Urinary bladder (tissue), 4 donors: ENCODE measurements around the gene TRIM44. TPM values are rescaled to one million over a fixed set of nuclear protein-coding genes. Genes with fewer than 3 reads are reported as not detected.
A peak's percentile ranks its signal among the peaks of the same experiment; 100 is the strongest.
"Not testable (repeated sequence)": the region's sequence is repeated elsewhere in the genome, so short reads cannot be mapped to it uniquely, and the experiment has no call there.

Experiments
- DNase-seq: peaks from one replicate; pipeline ENCODE4 v3.0.0-alpha.2; 2015; ENCODE audit errors: extremely low spot score
- H3K27ac ChIP-seq: one replicate; pipeline ENCODE4 v1.5.1; 2013; ENCODE audit warnings: low read depth, mild to moderate bottlenecking, moderate library complexity
- H3K36me3 ChIP-seq: one replicate; pipeline ENCODE4 v1.6.1; 2013; ENCODE audit warnings: mild to moderate bottlenecking, moderate library complexity; ENCODE audit not compliant: insufficient read depth
- H3K4me1 ChIP-seq: one replicate; pipeline ENCODE4 v1.6.1; 2013; ENCODE audit warnings: mild to moderate bottlenecking, moderate library complexity; ENCODE audit not compliant: insufficient read depth
- H3K4me3 ChIP-seq: one replicate; pipeline ENCODE4 v1.5.1; 2013; ENCODE audit warnings: low read depth, low read length
- WGBS: extraction: QIAGEN DNeasy Blood & Tissue Kit; methylation state at CpG from one replicate; pipeline ENCODE4 v1.1.7; 2013; 5-methylcytosine and 5-hydroxymethylcytosine counted together
- polyA plus RNA-seq: library from polyadenylated mRNA; stranded (reverse); fragments of 200-250 nt; gene quantifications from one replicate; pipeline ENCODE4 v1.2.3, GENCODE V29; 2013
- total RNA-seq: library from RNA; depleted of rRNA; stranded (reverse); fragments of >200 nt; gene quantifications from one replicate; pipeline ENCODE4 v1.2.3, GENCODE V29; 2014
- donor health status: healthy with polysubstance abuse.
- donor health status: healthy.

The TRIM44 gene
- total and polyA plus RNA-seq, 2 donors: 16.0 to 24.3 TPM

DNA sequence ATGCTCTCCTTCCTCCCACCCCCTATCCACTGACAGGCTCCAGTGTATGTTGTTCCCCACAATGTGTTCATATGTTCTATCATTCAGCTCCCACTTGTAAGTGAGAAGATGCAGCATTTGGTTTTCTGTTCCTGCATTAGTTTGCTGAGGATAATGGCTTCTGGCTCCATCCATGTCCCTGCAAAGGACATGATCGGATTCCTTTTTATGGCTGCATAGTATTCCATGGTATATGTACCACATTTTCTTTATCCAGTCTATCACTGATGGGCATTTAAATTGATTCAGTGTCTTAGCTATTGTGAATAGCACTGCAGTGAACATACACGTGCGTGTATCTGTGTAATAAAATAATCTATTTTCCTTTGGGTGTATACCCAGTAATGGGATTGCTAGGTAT lies 5.8 kb downstream of the TRIM44 start:
- not testable (repeated sequence) for H3K4me3 ChIP-seq, H3K4me1 ChIP-seq
- 96% methylated on average over 3 of the region's 3 CpGs for WGBS

DNA sequence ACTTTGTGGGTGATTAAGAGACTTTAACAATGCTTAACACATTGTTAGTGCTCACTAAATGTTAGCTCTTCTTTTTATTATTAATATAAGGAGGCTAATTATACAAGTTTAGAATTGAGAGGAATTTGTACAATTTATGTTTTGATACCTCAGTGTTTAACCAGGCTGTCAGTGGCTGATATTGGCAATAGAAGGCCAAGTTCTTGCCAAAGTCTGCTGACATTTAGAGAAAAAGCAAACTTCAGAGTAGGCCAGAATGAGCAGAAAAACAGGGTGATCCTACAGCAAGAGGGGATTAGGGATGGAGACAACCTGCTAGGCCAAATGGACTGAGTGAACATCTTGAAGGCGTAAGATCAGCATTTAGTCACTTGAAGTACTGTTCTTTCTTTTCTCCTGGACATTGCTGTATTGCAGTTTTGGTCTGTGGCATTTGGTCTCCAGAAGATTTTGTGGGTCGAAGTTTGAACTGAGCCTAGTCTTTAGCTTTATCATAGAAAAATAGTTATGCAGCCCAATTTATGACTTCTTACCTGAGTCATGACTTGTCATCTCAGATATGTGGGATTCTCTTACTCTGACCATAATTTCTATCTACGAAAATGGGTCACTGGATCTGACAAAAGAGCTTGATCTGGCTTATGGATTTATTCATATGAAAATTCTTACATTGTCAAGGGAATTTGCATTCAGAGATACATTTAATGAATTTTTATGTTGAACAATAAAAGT lies 9.0 kb downstream of the TRIM44 start:
- Histone ChIP-seq H3K4me3 (no peak overlapping the region), H3K4me1 (no peaks in the 10 kb centered on the region), H3K27ac (no peak overlapping the region), H3K36me3 (no peaks in the 10 kb centered on the region)
- 96% methylated on average over 3 of the region's 3 CpGs for WGBS
- DNase-seq: no peak

More for the DNA sequence above, 5.8 kb downstream of the TRIM44 start:
- H3K36me3 ChIP-seq, DNase-seq, H3K27ac ChIP-seq: not testable (repeated sequence)

DNA sequence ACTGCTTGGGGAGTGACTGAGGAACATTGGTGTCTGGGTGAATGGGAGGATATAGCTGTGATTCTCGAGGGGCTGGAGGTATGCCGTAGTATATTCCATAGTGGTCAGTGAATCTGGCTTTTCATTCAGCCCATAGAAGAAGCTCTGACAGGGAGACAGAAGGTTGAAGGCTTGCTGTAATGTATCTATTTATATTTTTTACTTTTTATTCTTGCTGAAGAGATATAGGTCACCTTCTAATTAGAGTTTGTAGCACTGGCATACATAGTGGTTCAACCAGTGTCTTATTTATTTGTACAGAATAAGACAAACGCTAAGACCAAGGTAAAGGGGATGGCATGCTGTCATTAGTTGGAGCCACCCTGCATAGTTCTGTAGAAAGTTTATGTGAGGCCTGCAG lies 10.0 kb downstream of the TRIM44 start:
- no peak overlapping the region for H3K27ac ChIP-seq
- H3K4me3 ChIP-seq: no peak overlapping the region
- no peak for DNase-seq
- no peaks in the 10 kb centered on the region for H3K4me1 ChIP-seq
- WGBS: 84% methylated on average over 3 of the region's 3 CpGs
- no peaks in the 10 kb centered on the region for H3K36me3 ChIP-seq

DNA sequence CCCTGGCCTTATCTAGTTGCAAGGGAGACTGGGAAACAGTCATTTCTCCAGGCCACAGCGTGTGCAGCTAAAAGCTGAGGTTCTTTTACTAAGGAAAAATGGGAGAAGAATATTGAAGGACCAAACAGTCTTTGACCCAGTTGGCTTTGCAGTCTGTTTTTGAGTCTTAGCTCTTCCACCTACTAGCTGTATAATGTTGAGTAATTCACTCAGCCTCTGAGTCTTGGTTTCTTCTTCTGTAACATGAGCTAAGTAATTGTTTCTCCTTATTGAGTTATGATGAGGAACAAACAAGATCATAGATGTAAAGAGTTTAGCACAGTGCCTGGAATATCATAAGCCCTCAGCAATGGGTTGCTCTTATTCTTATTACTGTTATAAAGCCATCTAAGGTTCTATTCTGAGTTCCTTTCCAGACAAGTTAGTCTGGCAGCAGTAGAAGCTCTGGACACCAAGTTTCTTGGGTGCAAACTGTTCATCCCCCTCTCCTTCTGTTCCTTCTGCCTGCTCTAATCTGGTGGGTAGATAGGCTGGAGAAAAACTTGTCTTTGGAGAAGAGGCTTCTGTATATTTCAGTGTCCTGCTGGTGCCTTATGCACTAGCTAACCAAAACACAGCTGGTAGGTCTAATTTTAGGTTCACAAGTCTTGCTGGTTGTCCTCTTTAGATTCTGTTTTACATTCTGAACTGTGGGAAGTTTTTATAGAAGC lies 13.5 kb downstream of the TRIM44 start:
- no peaks in the 10 kb centered on the region for H3K4me1 ChIP-seq

DNA sequence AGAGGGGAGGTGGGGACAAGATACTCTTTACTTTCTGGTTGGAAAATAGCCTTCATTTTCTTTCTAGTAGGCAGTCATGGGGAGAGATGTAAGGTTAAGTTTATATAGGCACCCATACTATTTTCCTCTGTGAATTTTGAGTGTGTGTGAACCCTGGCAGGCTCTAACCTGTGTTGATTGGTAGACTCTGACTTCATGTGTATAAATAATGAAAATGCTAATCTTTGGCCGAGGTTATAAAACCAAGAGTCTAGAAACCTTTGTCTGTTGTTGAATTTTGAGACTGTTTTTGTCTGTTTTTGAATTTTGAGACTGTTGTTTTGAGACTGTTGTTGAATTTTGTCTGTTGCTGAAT lies 14.0 kb downstream of the TRIM44 start:
- WGBS: 48% methylated on average over 1 of the region's 1 CpG
- Histone ChIP-seq H3K27ac (no peak overlapping the region), H3K4me3 (no peak overlapping the region)

More for the DNA sequence above, 13.5 kb downstream of the TRIM44 start:
- Histone ChIP-seq H3K36me3 (no peaks in the 10 kb centered on the region), H3K4me3 (no peak overlapping the region), H3K27ac (no peak overlapping the region)
- WGBS: 91% methylated on average over 1 of the region's 1 CpG
- DNase-seq: no peak

DNA sequence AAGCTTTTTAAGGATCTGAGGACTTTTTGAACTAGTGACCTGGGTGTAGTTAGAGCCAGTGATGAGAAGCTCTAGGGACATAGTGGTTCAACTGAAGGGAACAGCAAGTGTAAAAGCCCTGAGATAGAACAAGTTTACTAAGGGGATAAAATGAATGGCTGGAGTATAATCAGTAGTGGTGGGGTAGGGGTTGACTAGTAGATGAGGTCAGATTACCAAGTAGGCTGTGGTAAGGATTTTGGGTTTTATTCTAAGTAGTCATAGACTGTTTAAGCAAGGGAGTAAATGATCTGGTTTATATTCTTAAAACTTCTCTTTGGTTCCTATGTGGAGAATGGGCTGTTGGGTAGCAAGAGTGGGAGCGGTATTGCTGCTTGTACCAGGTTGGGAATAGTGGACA lies 15.3 kb downstream of the TRIM44 start:
- no peak for DNase-seq
- Histone ChIP-seq H3K27ac (no peak overlapping the region), H3K36me3 (no peaks in the 10 kb centered on the region), H3K4me3 (no peak overlapping the region), H3K4me1 (peaks cover 2% of the 10 kb centered on the region)
- 94% methylated on average over 1 of the region's 1 CpG for WGBS

More for the DNA sequence above, 14.0 kb downstream of the TRIM44 start:
- H3K36me3 ChIP-seq: no peaks in the 10 kb centered on the region
- H3K4me1 ChIP-seq: no peaks in the 10 kb centered on the region
- DNase-seq: no peak

DNA sequence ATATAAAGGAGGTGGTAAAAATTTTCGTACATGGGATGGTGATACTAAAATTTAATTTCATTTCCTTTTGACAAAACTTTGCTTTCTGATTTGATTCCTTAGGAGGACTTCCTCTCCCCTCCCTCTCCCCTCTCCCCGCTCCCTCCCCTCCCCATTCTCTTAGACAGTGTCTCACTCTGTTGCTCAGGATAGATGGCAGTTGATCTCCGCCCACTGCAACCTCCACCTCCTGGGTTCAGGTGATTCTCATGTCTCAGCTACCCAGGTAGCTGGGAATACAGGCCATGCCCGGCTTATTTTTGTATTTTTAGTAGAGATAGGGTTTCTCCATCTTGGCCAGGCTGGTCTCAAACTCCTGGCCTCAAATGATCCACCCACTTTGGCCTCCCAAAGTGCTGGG lies 15.9 kb downstream of the TRIM44 start:
- Histone ChIP-seq H3K36me3 (no peaks in the 10 kb centered on the region), H3K4me3 (no peak overlapping the region), H3K27ac (no peak overlapping the region), H3K4me1 (peaks cover 2% of the 10 kb centered on the region)
- WGBS: 90% methylated on average over 4 of the region's 4 CpGs
- DNase-seq: no peak

DNA sequence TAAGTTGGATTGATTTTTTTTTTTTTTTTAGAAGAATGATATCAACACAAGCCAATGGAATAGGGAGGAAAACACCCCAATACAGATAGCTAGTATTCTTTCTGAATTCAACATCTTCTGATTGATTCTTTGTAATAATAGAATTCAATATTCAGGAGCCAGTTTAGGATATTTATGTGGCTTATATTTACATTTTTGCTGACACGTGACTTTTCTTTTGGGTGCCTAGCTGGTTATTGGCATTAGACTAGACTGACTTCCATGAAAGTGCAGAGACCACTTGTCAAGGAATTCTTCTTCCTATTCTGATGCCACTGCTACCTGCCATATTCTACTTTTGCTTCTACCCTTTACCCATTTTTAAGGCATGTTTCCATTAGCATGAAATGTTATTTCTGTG lies 16.4 kb downstream of the TRIM44 start:
- Histone ChIP-seq H3K4me1 (peaks cover 2% of the 10 kb centered on the region), H3K36me3 (no peaks in the 10 kb centered on the region), H3K4me3 (no peak overlapping the region), H3K27ac (no peak overlapping the region)
- WGBS: 100% methylated on average over 1 of the region's 1 CpG
- no peak for DNase-seq

DNA sequence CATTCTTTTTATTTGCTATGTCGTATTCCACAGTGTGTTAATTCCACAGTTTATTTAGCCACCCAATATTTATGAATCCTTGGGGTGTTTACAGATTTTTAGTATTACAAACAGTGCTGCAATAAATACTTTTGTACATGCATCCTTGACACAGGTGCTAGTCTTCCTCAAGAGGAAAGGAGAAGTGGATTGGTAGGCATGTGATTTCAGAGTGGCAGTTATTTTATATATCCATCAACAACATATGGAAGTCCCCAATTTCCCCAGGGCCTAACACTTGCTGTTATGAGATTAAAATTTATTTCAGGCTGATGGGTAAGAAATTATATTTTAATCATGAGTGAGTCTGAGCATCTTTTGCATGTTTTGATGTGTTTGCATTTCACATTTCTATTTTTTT lies 17.9 kb downstream of the TRIM44 start:
- 92% methylated on average over 1 of the region's 1 CpG for WGBS
- Histone ChIP-seq H3K27ac (no peak overlapping the region), H3K36me3 (no peaks in the 10 kb centered on the region), H3K4me3 (no peak overlapping the region), H3K4me1 (peaks cover 2% of the 10 kb centered on the region)
- DNase-seq: no peak

DNA sequence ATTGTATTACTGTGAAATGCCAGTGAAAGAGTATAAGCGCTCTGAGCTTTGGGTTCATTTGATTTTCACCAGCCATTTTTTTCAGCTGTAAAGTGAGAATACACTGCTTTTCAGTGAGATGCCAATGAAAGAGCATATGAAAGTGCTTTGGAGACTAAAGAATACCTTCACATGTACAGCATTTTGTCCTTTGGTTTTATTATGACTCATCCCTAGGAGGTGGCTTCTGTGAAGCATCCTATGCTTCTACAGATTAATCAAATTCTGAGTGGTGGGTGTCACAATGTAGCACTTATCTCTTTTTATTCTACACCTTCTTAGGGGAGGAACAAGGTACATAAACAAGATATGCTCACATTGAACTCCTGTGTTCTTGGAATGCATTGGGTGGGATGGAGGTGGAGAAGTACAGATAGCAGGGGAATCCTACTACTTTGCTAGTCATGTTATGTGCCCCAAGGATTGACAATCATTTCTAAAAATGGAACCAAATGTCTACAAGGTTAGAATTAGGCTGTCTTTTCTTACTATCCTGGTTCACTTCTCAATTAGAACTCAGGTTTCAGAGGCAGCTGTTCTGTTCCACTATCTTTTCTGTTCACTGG lies 18.7 kb downstream of the TRIM44 start:
- Histone ChIP-seq H3K36me3 (no peaks in the 10 kb centered on the region), H3K4me3 (no peak overlapping the region), H3K27ac (no peak overlapping the region), H3K4me1 (peaks cover 2% of the 10 kb centered on the region)
- no peak for DNase-seq
- WGBS: 95% methylated on average over 1 of the region's 1 CpG

DNA sequence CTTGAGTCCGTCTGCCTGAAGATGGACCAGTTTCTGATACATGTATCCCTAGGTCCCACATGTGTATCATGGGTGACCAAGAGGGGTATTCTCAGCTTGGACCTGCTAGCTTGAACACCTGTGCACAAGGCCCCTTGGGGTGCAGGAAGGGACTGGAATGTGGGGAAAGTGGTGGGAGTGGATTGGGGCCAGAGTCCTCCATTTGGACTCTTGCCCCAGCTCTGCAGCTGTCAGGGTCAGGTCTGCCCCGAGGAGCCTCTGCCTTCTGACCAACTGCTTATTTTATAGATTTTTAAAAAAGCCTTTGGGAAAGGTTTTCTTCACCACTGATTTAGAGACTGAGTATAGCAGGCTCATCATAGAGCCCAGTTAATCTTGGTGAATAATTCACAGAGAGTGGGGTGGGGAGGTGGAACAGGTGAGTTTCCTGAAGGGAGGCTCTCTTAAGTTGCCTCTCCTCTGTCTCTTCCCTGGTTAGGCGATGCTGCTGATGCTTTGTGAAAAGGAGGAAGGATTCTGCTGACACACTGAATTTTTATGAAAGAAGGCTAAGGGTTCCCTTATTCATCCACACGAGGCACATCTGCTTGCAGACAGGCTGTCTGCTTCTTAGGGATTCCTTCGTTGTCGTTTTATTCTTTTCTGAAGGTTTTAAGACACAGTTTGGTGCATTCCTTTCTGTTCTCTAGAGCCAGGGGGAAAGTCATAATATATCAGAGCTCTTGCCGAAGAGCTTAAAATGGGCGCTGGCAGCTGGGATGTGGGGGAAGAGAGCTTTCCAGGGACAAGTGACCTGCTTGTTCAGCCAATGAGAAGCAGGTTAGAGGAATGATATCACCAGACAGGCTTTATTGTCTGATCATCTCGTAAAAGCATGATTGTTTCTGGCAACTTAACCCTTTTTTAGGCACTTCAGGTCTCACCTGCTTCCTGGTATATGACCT lies 19.9 kb downstream of the TRIM44 start:
- peaks cover 2% of the 10 kb centered on the region for H3K4me1 ChIP-seq
- H3K36me3 ChIP-seq: peaks cover 1% of the 10 kb centered on the region
- peak; percentile 15 for DNase-seq
- no peak overlapping the region for H3K27ac ChIP-seq
- no peak overlapping the region for H3K4me3 ChIP-seq
- WGBS: 36% methylated on average over 9 of the region's 9 CpGs

DNA sequence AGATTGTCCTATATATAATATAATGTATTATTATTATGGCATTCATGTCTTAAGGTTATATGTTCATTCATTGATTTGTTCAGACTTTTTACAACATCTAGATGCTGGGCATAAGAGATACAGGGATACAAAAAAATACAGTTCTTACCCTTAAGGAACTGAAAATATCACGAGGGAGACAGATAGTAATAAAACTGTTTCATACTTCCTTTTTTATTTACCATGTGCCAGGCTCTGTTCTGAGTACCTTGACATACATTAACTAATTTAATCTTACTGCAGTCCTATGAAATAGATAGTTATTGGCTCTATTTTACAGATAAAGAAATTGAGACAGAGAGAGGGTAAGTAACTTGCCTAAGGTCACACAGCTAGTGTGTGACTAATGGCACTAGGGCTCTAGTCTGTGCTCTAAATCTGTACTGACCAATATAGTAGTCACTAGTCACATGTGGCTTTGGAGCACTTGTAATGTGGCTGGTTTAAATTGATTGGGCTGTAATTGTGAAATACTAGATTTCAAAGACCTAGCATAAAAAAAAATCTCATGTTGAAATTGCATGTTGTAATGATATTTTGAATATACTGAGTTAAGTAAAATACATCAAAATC lies 21.3 kb downstream of the TRIM44 start:
- peaks cover 2% of the 10 kb centered on the region for H3K4me1 ChIP-seq
- peaks cover 1% of the 10 kb centered on the region for H3K36me3 ChIP-seq
- no peak for DNase-seq
- WGBS: 72% methylated on average over 1 of the region's 1 CpG
- no peak overlapping the region for H3K27ac ChIP-seq
- H3K4me3 ChIP-seq: no peak overlapping the region

DNA sequence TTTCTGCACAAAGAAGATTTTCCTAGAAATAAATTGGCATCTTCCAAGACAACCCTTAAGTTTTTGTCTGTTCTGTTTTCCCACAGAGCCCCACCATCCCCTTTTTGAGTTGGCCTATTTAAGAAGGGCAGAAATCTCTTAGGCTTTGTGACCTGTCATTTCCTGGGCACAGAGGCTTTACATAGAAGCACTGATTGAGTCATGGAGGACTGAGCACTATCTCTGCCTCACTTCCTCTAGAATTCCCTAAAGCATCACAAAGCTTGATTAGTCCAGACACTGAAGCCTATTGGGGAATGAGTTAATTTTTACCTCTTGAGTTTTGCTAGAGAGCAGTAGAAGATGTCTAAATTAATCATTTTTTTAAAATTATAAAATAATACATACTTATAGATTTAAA lies 25.4 kb downstream of the TRIM44 start:
- peaks cover 1% of the 10 kb centered on the region for H3K36me3 ChIP-seq
- no peak overlapping the region for H3K4me3 ChIP-seq
- no peaks in the 10 kb centered on the region for H3K4me1 ChIP-seq
- H3K27ac ChIP-seq: no peak overlapping the region
- DNase-seq: no peak
